ENCODE measurements around the gene LRRIQ4. TPM values are rescaled to one million over a fixed set of nuclear protein-coding genes. Genes with fewer than 3 reads are reported as not detected.
A peak's percentile ranks its signal among the peaks of the same experiment; 100 is the strongest.

The LRRIQ4 gene
- under 1 TPM; 0.10 to 0.32 (median 0.18) TPM for polyA plus RNA-seq (ENCODE audit: insufficient read length in 4 of 4)

GRCh38 chr3:169812332-169813235 lies at the start of gene LRRIQ4, which contains the start of gene LRRC34:
TSS of gene LRRIQ4 (plus strand) at chr3:169812870. CDS start at chr3:169821922, 9,052 bp downstream.
TSS of gene LRRC34 (minus strand) at chr3:169812904. CDS start at chr3:169812548, 356 bp downstream.
- peak; percentile 54 to 58 (median 58) for DNase-seq (ENCODE audit: low read depth in 4 of 4, low spot score in 2 of 4)

GRCh38 chr3:169764312-169764881 lies 48.3 kb upstream of the LRRIQ4 start:
- peak in 2 of 4 donors; percentile 36 for DNase-seq (ENCODE audit: low read depth in 4 of 4, low spot score in 2 of 4)

GRCh38 chr3:169764882-169765612 lies 47.6 kb upstream of the LRRIQ4 start, which contains the start of gene TERC:
TSS of gene TERC (minus strand) at chr3:169765060.
- DNase-seq (ENCODE audit: low read depth in 4 of 4, low spot score in 2 of 4): peak; percentile 75 to 90 (median 85)

GRCh38 chr3:169769287-169770181 lies 43.1 kb upstream of the LRRIQ4 start, which contains the start of gene ACTRT3:
TSS of gene ACTRT3 (minus strand) at chr3:169769561. CDS start at chr3:169769520, 41 bp downstream.
- DNase-seq (ENCODE audit: low read depth in 4 of 4, low spot score in 2 of 4): peak; percentile 57 to 75 (median 66)

GRCh38 chr3:169771497-169772304 lies 41.0 kb upstream of the LRRIQ4 start:
- DNase-seq (ENCODE audit: low read depth in 4 of 4, low spot score in 2 of 4): peak; percentile 86 to 98 (median 88)

GRCh38 chr3:169772305-169772896 lies 40.3 kb upstream of the LRRIQ4 start:
- peak; percentile 77 to 95 (median 82) for DNase-seq (ENCODE audit: low read depth in 4 of 4, low spot score in 2 of 4)

GRCh38 chr3:169772897-169773816 lies 39.5 kb upstream of the LRRIQ4 start, which contains the start of gene MYNN:
TSS of gene MYNN (plus strand) at chr3:169773396. CDS start at chr3:169774296, 900 bp downstream.
- DNase-seq (ENCODE audit: low read depth in 4 of 4, low spot score in 2 of 4): peak; percentile 86 to 88 (median 86)

- DNase-seq (ENCODE audit: low read depth in 4 of 4, low spot score in 2 of 4): no peak
Measured at GRCh38 chr3:169774186-169774585, 38.5 kb upstream of the LRRIQ4 start.

- no peak for DNase-seq (ENCODE audit: low read depth in 4 of 4, low spot score in 2 of 4)
Measured at GRCh38 chr3:169777822-169778221, 34.8 kb upstream of the LRRIQ4 start.

GRCh38 chr3:169780742-169781141 lies 31.9 kb upstream of the LRRIQ4 start:
- no peak for DNase-seq (ENCODE audit: low read depth in 4 of 4, low spot score in 2 of 4)

GRCh38 chr3:169781209-169781855 lies 31.3 kb upstream of the LRRIQ4 start:
- DNase-seq (ENCODE audit: low read depth in 4 of 4, low spot score in 2 of 4): no peak

GRCh38 chr3:169787120-169787519 lies 25.6 kb upstream of the LRRIQ4 start:
- DNase-seq (ENCODE audit: low read depth in 4 of 4, low spot score in 2 of 4): no peak

GRCh38 chr3:169787791-169788190 lies 24.9 kb upstream of the LRRIQ4 start:
- DNase-seq (ENCODE audit: low read depth in 4 of 4, low spot score in 2 of 4): no peak

- DNase-seq (ENCODE audit: low read depth in 4 of 4, low spot score in 2 of 4): no peak
Measured at GRCh38 chr3:169790219-169790618, 22.5 kb upstream of the LRRIQ4 start.

- DNase-seq (ENCODE audit: low read depth in 4 of 4, low spot score in 2 of 4): no peak
Measured at GRCh38 chr3:169790687-169791429, 21.8 kb upstream of the LRRIQ4 start.

GRCh38 chr3:169792359-169792758 lies 20.3 kb upstream of the LRRIQ4 start:
- DNase-seq (ENCODE audit: low read depth in 4 of 4, low spot score in 2 of 4): no peak
